PFSK-1 (cell line): ENCODE results near the gene FAM53A.

Experiments used
- FOXP2 ChIP-seq: optimal IDR thresholded peaks from 2 replicates; pipeline ENCODE3; 2011; ENCODE audit warnings: borderline replicate concordance, control low read depth, inconsistent platforms; ENCODE audit not compliant: insufficient read depth; ENCODE audit errors: extremely low read length, extremely low read depth
- POLR2AphosphoS5 ChIP-seq: IDR thresholded peaks from 2 replicates; pipeline ENCODE4 v1.6.1; 2012; ENCODE audit warnings: low read depth, mild to moderate bottlenecking, control low read depth, low read length, moderate library complexity
- REST ChIP-seq, 2 experiments: IDR thresholded peaks; 2 replicates each; pipeline versions ENCODE4 v1.6.1 to v1.8.0; 2011 to 2012; ENCODE audit warnings: low read depth in 2 of 2, low read length in 2 of 2, control low read depth in 1 of 2, inconsistent platforms in 1 of 2, mild to moderate bottlenecking in 1 of 2, moderate library complexity in 1 of 2; ENCODE audit not compliant: insufficient read depth in 1 of 2
- SIN3A ChIP-seq: IDR thresholded peaks from 2 replicates; pipeline ENCODE4 v1.6.1; 2012; ENCODE audit warnings: mild to moderate bottlenecking, low read length, moderate library complexity, borderline replicate concordance; ENCODE audit not compliant: insufficient read depth
- TAF1 ChIP-seq: IDR thresholded peaks from 2 replicates; pipeline ENCODE4 v1.6.1; 2012; ENCODE audit warnings: low read length, control low read depth, borderline replicate concordance; ENCODE audit not compliant: insufficient read depth

- TF ChIP-seq REST (IDR thresholded peaks at IDR 0.05; ENCODE audit: insufficient read depth in 1 of 2, low read depth in 2 of 2, low read length in 2 of 2) (no peak), POLR2AphosphoS5 (no peak), TAF1 (no peak), SIN3A (no peak), FOXP2 (no peak)
Measured at GRCh38 chr4:1678244-1678643, 5.9 kb downstream of the FAM53A start.
